SK-N-SH (cell line): ENCODE results near the gene CLASP1. TPM values are rescaled to one million over a fixed set of nuclear protein-coding genes. Genes with fewer than 3 reads are reported as not detected.

Experiments used
- CTCF ChIA-PET: fragments of 300-600, 350-600 bp; formaldehyde crosslinking; extraction: SDS; loops from one replicate; lab custom pipeline; 2021; lab: Yijun Ruan, JAX
- POLR2A ChIA-PET: fragments of 350-600 bp; sonication (Branson Sonifier 250); formaldehyde crosslinking; extraction: SDS; loops from one replicate; lab custom pipeline; 2020; ENCODE audit warnings: antibody characterized with exemption, inconsistent platforms; lab: Yijun Ruan, JAX
- DNase-seq: peaks from one replicate; pipeline ENCODE4 v3.0.0; 2012
- H2AFZ ChIP-seq: fragments of 200-600 bp; sonication (generic); 2 replicates; pipeline ENCODE4 v1.8.1; 2016; ENCODE audit warnings: antibody characterized with exemption, mild to moderate bottlenecking, low read depth
- H3F3A ChIP-seq: fragments of 200-600 bp; sonication (generic); replicated peaks from 2 replicates; pipeline ENCODE3; 2016; ENCODE audit warnings: antibody characterized with exemption, mild to moderate bottlenecking; ENCODE audit not compliant: insufficient read depth
- H3K27ac ChIP-seq, 2 experiments: fragments of 200-500 bp in 1 of 2; fragments of 200-600 bp in 1 of 2; sonication (Bioruptor generic) in 1 of 2; sonication (generic), shearing (Covaris generic) in 1 of 2; 2 replicates each; pipeline versions ENCODE4 v1.5.1 to v1.6.1; 2014 to 2016; ENCODE audit warnings: low read depth in 2 of 2, inconsistent platforms in 1 of 2, low read length in 1 of 2, mild to moderate bottlenecking in 1 of 2, mixed read lengths in 1 of 2
- H3K27me3 ChIP-seq: fragments of 200-600 bp; sonication (generic), shearing (Covaris generic); 2 replicates; pipeline ENCODE4 v1.6.1; 2016; ENCODE audit warnings: mixed run types; ENCODE audit not compliant: insufficient read depth
- H3K36me3 ChIP-seq, 2 experiments: fragments of 200-500 bp in 1 of 2; fragments of 200-600 bp in 1 of 2; sonication (Bioruptor generic) in 1 of 2; sonication (generic) in 1 of 2; replicated peaks in 1 of 2; 2 replicates each; pipeline versions ENCODE3 to v1.5.1; 2014 to 2016; ENCODE audit warnings: low read length in 1 of 2, mild to moderate bottlenecking in 1 of 2; ENCODE audit not compliant: insufficient read depth in 2 of 2, control insufficient read depth in 1 of 2
- H3K4me1 ChIP-seq, 2 experiments: fragments of 200-500 bp in 1 of 2; fragments of 200-600 bp in 1 of 2; sonication (Bioruptor generic) in 1 of 2; sonication (generic), shearing (Covaris generic) in 1 of 2; 2 replicates each; pipeline versions ENCODE4 v1.5.1 to v1.6.1; 2014 to 2016; ENCODE audit warnings: low read depth in 1 of 2, low read length in 1 of 2, mixed run types in 1 of 2; ENCODE audit not compliant: insufficient read depth in 2 of 2, control insufficient read depth in 1 of 2
- H3K4me2 ChIP-seq: fragments of 200-600 bp; sonication (generic), shearing (Covaris generic); 2 replicates; pipeline ENCODE4 v1.6.1; 2017; ENCODE audit warnings: mixed run types
- H3K4me3 ChIP-seq, 2 experiments: fragments of 200-500 bp in 1 of 2; fragments of 200-600 bp in 1 of 2; sonication (Bioruptor generic) in 1 of 2; sonication (generic), shearing (Covaris generic) in 1 of 2; 2 replicates each; pipeline versions ENCODE4 v1.5.1 to v1.8.1; 2014 to 2016; ENCODE audit warnings: low read depth in 2 of 2, inconsistent platforms in 1 of 2, low read length in 1 of 2, mild to moderate bottlenecking in 1 of 2, mixed read lengths in 1 of 2, moderate library complexity in 1 of 2
- H3K79me2 ChIP-seq: fragments of 200-600 bp; sonication (generic); 2 replicates; pipeline ENCODE4 v1.8.1; 2017; ENCODE audit warnings: mild to moderate bottlenecking; ENCODE audit not compliant: insufficient read depth
- H3K9ac ChIP-seq: fragments of 200-600 bp; sonication (generic); 2 replicates; pipeline ENCODE4 v1.6.1; 2017; ENCODE audit warnings: mixed run types
- H3K9me2 ChIP-seq: fragments of 200-600 bp; sonication (generic); 2 replicates; pipeline ENCODE4 v1.6.1; 2017; ENCODE audit warnings: mixed run types
- H3K9me3 ChIP-seq: fragments of 200-600 bp; sonication (generic); 2 replicates; pipeline ENCODE4 v1.6.1; 2017; ENCODE audit warnings: mixed run types, mild to moderate bottlenecking, moderate library complexity
- H4K20me1 ChIP-seq: fragments of 200-600 bp; sonication (generic); 2 replicates; pipeline ENCODE4 v1.6.1; 2017; ENCODE audit warnings: mild to moderate bottlenecking, mixed run types; ENCODE audit not compliant: insufficient read depth
- FOSL2 ChIP-seq: IDR thresholded peaks from 2 replicates; pipeline ENCODE4 v1.4.0; 2012; ENCODE audit warnings: low read depth, mild to moderate bottlenecking, moderate library complexity, borderline replicate concordance
- FOXJ3 ChIP-seq: sonication (generic); formaldehyde crosslinking; IDR thresholded peaks from 2 replicates; pipeline ENCODE4 v1.5.1; 2020; ENCODE audit warnings: mild to moderate bottlenecking, missing genetic modification reagents
- GABPA ChIP-seq: IDR thresholded peaks from 2 replicates; pipeline ENCODE4 v1.4.0; 2012; ENCODE audit warnings: low read depth, mild to moderate bottlenecking
- IRF3 ChIP-seq: fragments of 150-350 bp; IDR thresholded peaks from 2 replicates; pipeline ENCODE4 v1.6.1; 2016; ENCODE audit warnings: mild to moderate bottlenecking, low read depth, low read length
- JUND ChIP-seq: IDR thresholded peaks from 2 replicates; pipeline ENCODE4 v1.4.0; 2012
- PBX3 ChIP-seq: IDR thresholded peaks from 2 replicates; pipeline ENCODE4; 2012
- REST ChIP-seq: IDR thresholded peaks from 2 replicates; pipeline ENCODE4 v1.6.1; 2012; ENCODE audit warnings: mild to moderate bottlenecking, low read depth, low read length, moderate library complexity
- RFX5 ChIP-seq: IDR thresholded peaks from 2 replicates; pipeline ENCODE4 v1.6.1; 2012; ENCODE audit warnings: mild to moderate bottlenecking, improper control_type of control experiment, low read length
- RXRA ChIP-seq: IDR thresholded peaks from 2 replicates; pipeline ENCODE4 v1.4.0; 2012; ENCODE audit warnings: low read depth, mild to moderate bottlenecking, borderline replicate concordance
- SIN3A ChIP-seq: IDR thresholded peaks from 2 replicates; pipeline ENCODE4 v1.6.1; 2012; ENCODE audit warnings: low read depth, mild to moderate bottlenecking, low read length, moderate library complexity, borderline replicate concordance
- SMC3 ChIP-seq: IDR thresholded peaks from 2 replicates; pipeline ENCODE4 v1.6.1; 2012; ENCODE audit warnings: low read depth, low read length, improper control_type of control experiment
- ZBTB33 ChIP-seq: IDR thresholded peaks from 2 replicates; pipeline ENCODE4 v1.4.0; 2012; ENCODE audit warnings: low read depth, borderline replicate concordance
- WGBS: methylation state at CpG from one replicate; pipeline ENCODE4 v1.1.6; 2017; ENCODE audit warnings: low lambda C conversion rate; 5-methylcytosine and 5-hydroxymethylcytosine counted together
- polyA plus RNA-seq, 3 experiments: library from polyadenylated mRNA; depleted of rRNA; stranded (reverse); fragments of >200 nt; gene quantifications; 2 replicates each; pipeline ENCODE4 v1.2.3, GENCODE V29; 2012

The CLASP1 gene
- polyA plus RNA-seq, 1 of the 3 experiments (the other 2 are of a cell fraction), result 4.9 TPM

- POLR2A ChIA-PET, result no interaction called here
- no peak for TF ChIP-seq JUND
- no peak for TF ChIP-seq RXRA
- TF ChIP-seq FOXJ3 (CRISPR knock-in tag), result no peak
- TF ChIP-seq IRF3, result no peak
- no peak for TF ChIP-seq FOSL2
- no peak for TF ChIP-seq SIN3A
- TF ChIP-seq GABPA, result no peak
- TF ChIP-seq ZBTB33, result no peak
- TF ChIP-seq SMC3, result no peak
- no peak for TF ChIP-seq PBX3
- no peak for TF ChIP-seq REST
- TF ChIP-seq RFX5, result no peak
These were observed 138.4 kb downstream of the CLASP1 start for GRCh38 chr2:121510857-121511256.

More at GRCh38 chr2:121510857-121511256, 138.4 kb downstream of the CLASP1 start:
- CTCF ChIA-PET, result no interaction called here
- peaks cover 31% of the 10 kb centered on the region for H3K79me2 ChIP-seq
- no peaks in the 10 kb centered on the region for H3K4me1 ChIP-seq
- no peaks in the 10 kb centered on the region for H4K20me1 ChIP-seq
- peaks cover 40 to 41% of the 10 kb centered on the region in 2 experiments for H3K36me3 ChIP-seq
- H3K27ac ChIP-seq, result no peak overlapping the region
- no peak overlapping the region for H3K4me2 ChIP-seq
- no peaks in the 10 kb centered on the region for H3F3A ChIP-seq
- DNase-seq, result no peak
- no peak overlapping the region for H2AFZ ChIP-seq
- H3K9ac ChIP-seq, result no peak overlapping the region
- H3K9me3 ChIP-seq, result no peaks in the 10 kb centered on the region
- H3K9me2 ChIP-seq, result no peaks in the 10 kb centered on the region
- H3K27me3 ChIP-seq, result no peaks in the 10 kb centered on the region
- WGBS, result 89% methylated on average over 1 of the region's 1 CpG
- H3K4me3 ChIP-seq, result no peak overlapping the region
